CD4-positive, alpha-beta T cell treated with Interleukin-4 for 1 hour (primary cell): ENCODE results near the gene TNFSF9.
"Not testable (repeated sequence)": the region's sequence is repeated elsewhere in the genome, so short reads cannot be mapped to it uniquely, and the experiment has no call there.

Experiments
- DNase-seq, 2 donors: peaks; one replicate each; pipeline ENCODE4 v3.0.0-alpha.2; 2020 to 2022

The TNFSF9 gene

DNA sequence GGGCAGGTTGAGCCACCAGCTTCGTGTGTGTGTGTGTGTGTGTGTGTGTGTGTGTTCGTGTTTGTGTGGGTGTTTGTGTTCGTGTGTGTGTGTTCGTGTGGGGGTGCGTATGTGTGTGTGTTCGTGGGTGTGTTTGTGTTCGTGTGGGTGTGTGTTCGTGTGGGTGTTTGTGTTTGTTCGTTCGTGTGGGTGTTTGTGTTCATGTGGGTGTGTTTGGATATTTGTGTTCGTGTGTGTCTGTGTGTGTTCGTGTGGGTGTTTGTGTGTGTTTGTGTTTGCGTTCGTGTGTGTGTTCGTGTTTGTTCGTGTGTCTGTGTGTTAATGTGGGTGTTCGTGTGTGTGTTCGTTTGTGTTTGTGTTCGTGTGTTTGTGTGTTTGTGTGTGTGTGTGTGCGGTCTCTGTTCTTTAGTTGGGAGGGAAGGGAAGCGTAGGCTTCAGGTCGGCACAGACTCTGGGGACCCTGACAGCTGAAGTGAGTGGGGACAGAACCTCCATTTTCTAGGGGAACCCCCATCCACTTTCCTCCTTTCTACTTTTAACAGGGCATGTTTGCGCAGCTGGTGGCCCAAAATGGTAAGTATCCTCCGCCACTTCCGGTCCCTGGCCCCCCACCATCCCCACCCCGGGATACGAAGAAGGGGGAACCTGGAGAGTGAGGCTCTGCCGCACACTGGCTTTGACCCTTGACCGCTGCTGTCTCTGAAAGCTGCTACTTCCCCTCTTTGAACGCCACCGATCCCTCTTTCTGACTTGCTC is 1.6 kb downstream of the TNFSF9 start:
- peak; percentile 55 to 58 for DNase-seq

DNA sequence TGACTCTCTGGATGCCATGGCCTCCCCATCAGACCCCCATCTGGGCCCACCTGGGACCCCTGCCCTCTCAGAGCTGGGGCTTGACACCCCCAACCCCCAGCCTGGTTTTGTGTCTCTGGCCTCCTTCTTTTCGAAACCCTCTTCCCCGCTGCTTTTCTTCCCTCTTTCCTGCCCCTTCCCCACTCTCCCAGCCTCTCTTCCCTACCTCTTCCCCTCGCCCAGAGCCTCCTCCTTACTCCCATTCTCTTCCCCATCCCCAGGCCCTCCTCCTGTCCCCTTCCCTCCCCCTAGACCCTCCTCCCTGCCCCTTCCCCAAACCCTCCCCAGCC is 2.1 kb downstream of the TNFSF9 start:
- DNase-seq, result no peak

- no peak for DNase-seq
Observed at GRCh38 chr19:6533746-6534418, 3.1 kb downstream of the TNFSF9 start.

- DNase-seq, result no peak
Observed at GRCh38 chr19:6534451-6535093, 3.7 kb downstream of the TNFSF9 start.

GRCh38 chr19:6535558-6536137 is 4.8 kb downstream of the TNFSF9 start:
- DNase-seq, result no peak

- no peak for DNase-seq
Observed at GRCh38 chr19:6539514-6539913, 8.7 kb downstream of the TNFSF9 start.

DNA sequence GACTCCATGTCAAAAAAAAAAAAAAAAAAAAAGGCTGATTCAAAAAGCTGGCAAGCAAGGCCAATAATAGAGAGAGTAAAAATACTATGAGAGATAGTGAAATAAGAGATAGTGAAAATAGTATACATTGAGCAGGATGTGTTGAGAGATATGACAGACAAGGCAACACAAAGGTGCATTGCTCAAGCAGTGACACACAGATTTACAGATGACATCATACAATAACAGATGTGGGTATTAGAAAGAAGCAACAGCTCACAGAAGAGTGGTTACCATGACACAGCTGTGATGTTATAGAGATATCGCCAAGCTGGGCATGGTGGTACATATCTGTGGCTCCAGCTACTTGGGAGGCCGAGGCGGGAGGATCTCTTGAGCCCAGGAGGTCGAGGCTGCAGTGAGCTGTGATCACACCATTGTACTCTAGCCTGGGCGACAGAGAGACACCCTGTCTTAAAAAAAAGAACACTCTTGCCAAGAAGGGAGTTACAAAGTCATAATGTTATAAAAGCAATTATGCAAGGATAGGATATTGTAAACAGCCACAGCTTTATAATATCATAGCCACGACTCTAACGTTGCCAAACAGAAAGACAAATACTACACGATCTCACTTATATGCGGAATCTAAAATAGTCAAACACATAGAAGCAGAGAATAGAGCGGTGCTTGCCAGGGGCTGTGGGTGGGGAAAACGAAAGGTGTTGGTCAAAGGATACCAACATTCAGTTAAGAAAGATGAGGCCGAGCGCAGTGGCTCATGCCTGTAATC is 10.3 kb downstream of the TNFSF9 start:
- no peak for DNase-seq

DNA sequence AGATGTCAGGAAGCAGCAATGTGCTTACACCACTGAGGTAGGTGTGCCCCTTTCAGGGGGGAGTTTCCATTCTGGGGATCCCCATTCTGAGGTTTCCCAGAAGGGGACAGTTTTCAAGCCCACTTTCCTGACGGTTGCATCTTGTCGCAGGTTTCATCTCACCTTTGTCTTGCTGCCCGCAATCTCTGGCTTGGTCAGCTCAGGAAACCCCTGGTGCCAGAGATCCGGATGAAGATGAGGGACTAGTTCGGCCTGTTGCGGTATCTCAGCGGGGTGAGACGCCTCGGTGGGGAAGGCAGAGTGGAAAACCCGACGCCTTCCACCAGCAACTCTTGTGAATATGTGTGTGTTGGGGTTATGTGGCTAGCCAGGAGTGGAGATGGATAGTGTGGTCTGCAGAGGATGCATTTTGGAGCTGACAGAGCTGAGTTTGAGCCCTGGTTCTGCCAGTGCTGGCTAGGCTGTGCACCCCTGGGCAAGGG is 13.1 kb downstream of the TNFSF9 start:
- peak in 1 of 2 donors; percentile 22 for DNase-seq

- DNase-seq, result not testable (repeated sequence)
Observed at GRCh38 chr19:6550679-6551078, 19.9 kb downstream of the TNFSF9 start.

DNA sequence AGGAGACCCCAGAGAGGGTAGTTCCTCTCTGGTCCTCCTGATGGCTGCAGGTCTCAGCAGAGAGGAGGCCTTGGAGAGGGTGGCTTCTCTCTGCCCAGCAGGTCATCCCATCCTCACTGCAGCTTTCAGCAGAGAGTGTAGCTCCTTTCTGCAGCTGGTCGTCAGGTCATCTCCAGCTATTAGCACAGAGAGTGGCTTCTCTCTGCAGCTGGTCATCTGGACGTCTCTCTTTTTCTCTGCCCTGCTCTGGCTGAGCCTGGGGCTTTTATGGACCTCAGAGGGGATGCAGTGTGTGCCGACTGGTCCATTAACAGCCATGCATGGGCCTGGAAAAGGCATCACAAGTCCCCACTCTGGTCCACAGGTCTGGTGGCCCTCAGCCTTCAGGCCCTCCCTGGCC is 20.3 kb downstream of the TNFSF9 start:
- DNase-seq, result no peak

DNA sequence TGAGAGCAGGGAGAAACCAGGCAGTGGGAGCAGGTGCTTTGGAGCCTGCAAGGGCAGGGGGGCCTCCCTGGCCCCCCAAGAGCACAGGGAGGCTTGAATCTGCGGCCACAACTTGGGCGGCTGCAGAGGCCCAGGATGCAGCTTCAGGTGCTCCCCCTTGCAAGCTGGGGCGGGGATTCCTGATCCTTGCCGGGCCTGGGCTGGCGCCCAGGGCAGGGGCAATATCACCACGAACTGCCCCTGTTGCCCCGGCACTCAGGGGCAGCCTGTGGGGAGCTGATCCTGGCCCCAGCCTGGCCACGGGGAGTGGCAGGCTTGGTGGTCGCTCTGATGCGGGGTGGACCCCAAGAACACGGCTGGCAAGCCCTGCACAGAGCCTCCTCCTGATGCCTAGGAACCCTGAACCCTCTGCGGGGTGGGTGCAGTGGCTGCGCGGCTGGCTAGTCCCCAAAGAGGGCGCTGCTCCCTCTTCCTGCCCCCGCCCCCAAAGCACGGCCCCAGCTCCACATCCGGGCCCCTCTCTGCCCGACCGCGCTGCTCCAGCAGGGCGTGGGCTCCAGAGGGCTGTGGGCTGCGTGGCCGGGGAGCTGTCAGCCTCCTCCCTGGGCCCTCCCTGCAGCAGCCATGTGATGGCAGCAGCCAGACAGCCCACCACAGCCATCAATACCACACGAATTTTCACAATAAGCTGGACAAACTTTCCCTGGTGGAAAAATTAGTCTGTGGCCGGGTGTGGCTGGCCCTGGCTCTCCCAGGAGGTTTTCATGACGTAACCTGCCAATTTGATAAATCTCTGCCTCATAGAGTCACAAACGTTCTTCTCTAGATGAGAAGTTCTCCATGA is 21.0 kb downstream of the TNFSF9 start:
- peak; percentile 49 to 73 for DNase-seq

- DNase-seq, result no peak
Observed at GRCh38 chr19:6556043-6556449, 25.2 kb downstream of the TNFSF9 start.

- DNase-seq, result peak in 1 of 2 donors; percentile 23
Observed at GRCh38 chr19:6556480-6557195, 25.8 kb downstream of the TNFSF9 start.

- DNase-seq, result not testable (repeated sequence)
Observed at GRCh38 chr19:6562437-6562836, 31.6 kb downstream of the TNFSF9 start.

- peak in 1 of 2 donors; percentile 29 for DNase-seq
Observed at GRCh38 chr19:6564393-6564792, 33.6 kb downstream of the TNFSF9 start.

GRCh38 chr19:6566727-6567126 is 35.9 kb downstream of the TNFSF9 start:
- DNase-seq, result not testable (repeated sequence)

GRCh38 chr19:6568010-6568526 is 37.2 kb downstream of the TNFSF9 start:
- no peak for DNase-seq

DNA sequence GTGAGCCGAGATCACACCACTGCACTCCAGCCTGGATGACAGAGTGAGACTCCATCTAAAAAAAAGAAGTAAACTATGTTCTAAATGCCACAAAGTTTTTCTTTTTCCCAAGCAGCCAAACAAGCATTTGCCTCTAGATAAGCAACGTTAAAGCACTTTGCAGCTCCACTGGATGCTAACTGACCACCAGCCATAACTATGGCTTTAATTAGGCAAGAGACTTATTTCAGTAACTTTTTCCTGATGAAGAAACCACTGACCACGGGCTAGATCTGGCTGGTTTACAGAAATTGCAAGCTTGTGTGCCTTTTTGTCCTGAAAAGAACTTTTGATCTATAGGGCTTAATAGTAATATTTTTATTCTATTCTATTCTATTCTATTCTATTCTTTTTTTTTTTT is 38.0 kb downstream of the TNFSF9 start:
- DNase-seq, result no peak

- DNase-seq, result no peak
Observed at GRCh38 chr19:6570764-6571163, 39.9 kb downstream of the TNFSF9 start.

GRCh38 chr19:6571167-6571566 is 40.3 kb downstream of the TNFSF9 start:
- DNase-seq, result no peak

GRCh38 chr19:6572217-6572616 is 41.4 kb downstream of the TNFSF9 start:
- peak in 1 of 2 donors; percentile 58 for DNase-seq
